GM12872 (cell line): ENCODE measurements around the gene ZCCHC17.

Source experiments
- CTCF ChIP-seq: IDR thresholded peaks from 3 replicates; pipeline ENCODE4 v1.5.1; 2011; ENCODE audit warnings: low read depth, mild to moderate bottlenecking, low read length, moderate library complexity; ENCODE audit not compliant: insufficient read depth

Gene ZCCHC17

GRCh38 chr1:31376375-31377134 lies 79.7 kb downstream of the ZCCHC17 start:
- no peak for TF ChIP-seq CTCF

GRCh38 chr1:31377364-31377863 lies 80.6 kb downstream of the ZCCHC17 start:
- no peak for TF ChIP-seq CTCF

- TF ChIP-seq CTCF = no peak
Measured at GRCh38 chr1:31378001-31378400, 81.2 kb downstream of the ZCCHC17 start.

- no peak for TF ChIP-seq CTCF
Measured at GRCh38 chr1:31380181-31380580, 83.3 kb downstream of the ZCCHC17 start.

- TF ChIP-seq CTCF = no peak
Measured at GRCh38 chr1:31381394-31382294, 84.8 kb downstream of the ZCCHC17 start.

- TF ChIP-seq CTCF = no peak
Measured at GRCh38 chr1:31382379-31382989, 85.7 kb downstream of the ZCCHC17 start.

- TF ChIP-seq CTCF = no peak
Measured at GRCh38 chr1:31383967-31384366, 87.1 kb downstream of the ZCCHC17 start.
